IMR-90 (cell line): ENCODE data around the gene IGF1R. TPM values are rescaled to one million over a fixed set of nuclear protein-coding genes. Genes with fewer than 3 reads are reported as not detected.

Experiments used
- ATAC-seq: fragments of 200-7000 bp; cut with Tn5 transposase; 2 replicates; pipeline ENCODE4 v1.9.1; 2020; ENCODE audit warnings: low read depth, mild to moderate bottlenecking, moderate library complexity
- BruUV-seq: library from RNA; stranded (reverse); fragments of 400-500 nt; replicated peaks from 2 replicates; lab custom pipeline; 2021; lab: Mats Ljungman, UMichigan
- CTCF ChIA-PET: fragments of 300-600 bp; formaldehyde crosslinking; extraction: SDS; loops from one replicate; lab custom pipeline; 2021; ENCODE audit warnings: antibody characterized with exemption; lab: Yijun Ruan, JAX
- POLR2A ChIA-PET: fragments of 300-600 bp; sonication (Branson Sonifier 250); formaldehyde crosslinking; loops from one replicate; lab custom pipeline; 2022; ENCODE audit warnings: antibody characterized with exemption; ENCODE audit not compliant: unreplicated experiment; lab: Charles Lee
- DNase-seq: peaks from one replicate; pipeline ENCODE4 v3.0.0; 2013
- H2AFZ ChIP-seq: replicated peaks from 2 replicates; pipeline ENCODE3; 2013; ENCODE audit warnings: low read length, mild to moderate bottlenecking; ENCODE audit not compliant: poor library complexity
- H2AK5ac ChIP-seq: 2 replicates; pipeline ENCODE4 v1.6.1; 2013; ENCODE audit warnings: low read depth, low read length, inconsistent platforms
- H2AK9ac ChIP-seq: replicated peaks from 2 replicates; pipeline ENCODE3; 2013; ENCODE audit warnings: mild to moderate bottlenecking, low read depth, low read length, moderate library complexity; ENCODE audit not compliant: poor library complexity
- H2BK120ac ChIP-seq: 2 replicates; pipeline ENCODE4 v1.6.1; 2013; ENCODE audit warnings: low read depth, low read length, inconsistent platforms
- H2BK15ac ChIP-seq: 3 replicates; pipeline ENCODE4 v1.6.1; 2013; ENCODE audit warnings: low read depth, low read length, inconsistent platforms
- H2BK20ac ChIP-seq: 2 replicates; pipeline ENCODE4 v1.6.1; 2013; ENCODE audit warnings: low read depth, mild to moderate bottlenecking, inconsistent platforms, low read length, moderate library complexity
- H2BK5ac ChIP-seq: 2 replicates; pipeline ENCODE4 v1.6.1; 2013; ENCODE audit warnings: mild to moderate bottlenecking, low read depth, low read length, inconsistent platforms; ENCODE audit not compliant: poor library complexity, severe bottlenecking
- H3K14ac ChIP-seq: replicated peaks from 2 replicates; pipeline ENCODE4 v1.6.1; 2013; ENCODE audit warnings: low read depth, low read length, inconsistent platforms
- H3K18ac ChIP-seq: 2 replicates; pipeline ENCODE4 v1.6.1; 2013; ENCODE audit warnings: low read depth, low read length, control low read depth
- H3K23ac ChIP-seq: 2 replicates; pipeline ENCODE4 v1.6.1; 2013; ENCODE audit warnings: low read depth, low read length, inconsistent platforms
- H3K27ac ChIP-seq: 2 replicates; pipeline ENCODE4 v1.5.1; 2013; ENCODE audit warnings: mild to moderate bottlenecking, control low read depth, low read length; ENCODE audit not compliant: insufficient read depth
- H3K27me3 ChIP-seq: 2 replicates; pipeline ENCODE4 v1.6.1; 2013; ENCODE audit warnings: low read length; ENCODE audit not compliant: control insufficient read depth, insufficient read depth
- H3K36me3 ChIP-seq: 2 replicates; pipeline ENCODE4 v1.6.1; 2013; ENCODE audit warnings: low read length, mixed read lengths; ENCODE audit not compliant: control insufficient read depth, insufficient read depth
- H3K4ac ChIP-seq: 2 replicates; pipeline ENCODE4 v1.6.1; 2013; ENCODE audit warnings: low read depth, low read length, inconsistent platforms
- H3K4me1 ChIP-seq: 2 replicates; pipeline ENCODE4 v1.6.1; 2013; ENCODE audit warnings: low read length, mixed read lengths; ENCODE audit not compliant: control insufficient read depth, insufficient read depth
- H3K4me2 ChIP-seq: 2 replicates; pipeline ENCODE4 v1.6.1; 2013; ENCODE audit warnings: low read depth, mild to moderate bottlenecking, control low read depth, low read length, moderate library complexity
- H3K4me3 ChIP-seq: 2 replicates; pipeline ENCODE4 v1.5.1; 2013; ENCODE audit warnings: low read depth, mild to moderate bottlenecking, control low read depth, low read length, moderate library complexity; ENCODE audit not compliant: insufficient read depth
- H3K56ac ChIP-seq: 2 replicates; pipeline ENCODE4 v1.6.1; 2013; ENCODE audit warnings: low read length, inconsistent platforms; ENCODE audit not compliant: insufficient read depth; ENCODE audit errors: extremely low read depth
- H3K79me1 ChIP-seq, 2 experiments: 2 replicates each; pipeline ENCODE4 v1.6.1; 2013; ENCODE audit warnings: low read length in 2 of 2, inconsistent platforms in 1 of 2, low read depth in 1 of 2
- H3K9ac ChIP-seq: 2 replicates; pipeline ENCODE4 v1.6.1; 2013; ENCODE audit warnings: low read depth, low read length, control low read depth
- H3K9me1 ChIP-seq: 2 replicates; pipeline ENCODE4 v1.6.1; 2013; ENCODE audit warnings: low read length, inconsistent platforms; ENCODE audit not compliant: insufficient read depth
- H3K9me3 ChIP-seq: 2 replicates; pipeline ENCODE4 v1.6.1; 2013; ENCODE audit warnings: low read length; ENCODE audit not compliant: control insufficient read depth, insufficient read depth
- H4K20me1 ChIP-seq: 2 replicates; pipeline ENCODE4 v1.6.1; 2013; ENCODE audit warnings: low read length, inconsistent platforms; ENCODE audit not compliant: insufficient read depth
- H4K5ac ChIP-seq: 2 replicates; pipeline ENCODE4 v1.6.1; 2013; ENCODE audit warnings: mild to moderate bottlenecking, low read depth, low read length, control low read depth
- H4K8ac ChIP-seq, 2 experiments: 2 replicates each; pipeline ENCODE4 v1.6.1; 2013; ENCODE audit warnings: low read depth in 2 of 2, low read length in 2 of 2, control low read depth in 1 of 2, inconsistent platforms in 1 of 2
- H4K91ac ChIP-seq: 2 replicates; pipeline ENCODE4 v1.6.1; 2013; ENCODE audit warnings: low read depth, low read length, inconsistent platforms; ENCODE audit not compliant: insufficient read depth
- BHLHE40 ChIP-seq: fragments of 150-350 bp; IDR thresholded peaks from 2 replicates; pipeline ENCODE4 v1.6.1; 2016; ENCODE audit warnings: mild to moderate bottlenecking, low read depth, low read length
- CEBPB ChIP-seq: IDR thresholded peaks from 2 replicates; pipeline ENCODE4 v1.6.1; 2012; ENCODE audit warnings: low read depth, low read length, improper control_type of control experiment
- CHD1 ChIP-seq: IDR thresholded peaks from 2 replicates; pipeline ENCODE4 v1.6.1; 2012; ENCODE audit warnings: low read depth, low read length, improper control_type of control experiment
- FOS ChIP-seq: fragments of 150-350 bp; IDR thresholded peaks from 2 replicates; pipeline ENCODE4 v1.6.1; 2016; ENCODE audit warnings: low read depth, low read length
- MAFK ChIP-seq: IDR thresholded peaks from 2 replicates; pipeline ENCODE4 v1.6.1; 2012; ENCODE audit warnings: low read depth, low read length, improper control_type of control experiment
- MAZ ChIP-seq: IDR thresholded peaks from 2 replicates; pipeline ENCODE4 v1.6.1; 2012; ENCODE audit warnings: low read depth, mild to moderate bottlenecking, low read length, improper control_type of control experiment, moderate library complexity, borderline replicate concordance
- POLR2A ChIP-seq: IDR thresholded peaks from 2 replicates; pipeline ENCODE4 v1.6.1; 2012; ENCODE audit warnings: mild to moderate bottlenecking, low read depth, low read length
- RAD21 ChIP-seq: IDR thresholded peaks from 2 replicates; pipeline ENCODE4 v1.6.1; 2012; ENCODE audit warnings: low read length, improper control_type of control experiment
- RCOR1 ChIP-seq: IDR thresholded peaks from 2 replicates; pipeline ENCODE4 v1.6.1; 2012; ENCODE audit warnings: mild to moderate bottlenecking, low read length, improper control_type of control experiment; ENCODE audit not compliant: insufficient replicate concordance
- SMC3 ChIP-seq: fragments of 150-350 bp; IDR thresholded peaks from 2 replicates; pipeline ENCODE4 v1.6.1; 2016; ENCODE audit warnings: low read depth, mild to moderate bottlenecking, antibody characterized with exemption, low read length, moderate library complexity
- WGBS, 2 experiments: methylation state at CpG; one replicate each; pipeline versions ENCODE4 v1.1.5 to v1.1.7; 2013; ENCODE audit warnings: missing lambda C conversion rate in 2 of 2; ENCODE audit not compliant: insufficient read length in 1 of 2; ENCODE audit errors: extremely low coverage in 2 of 2; 5-methylcytosine and 5-hydroxymethylcytosine counted together
- dilution Hi-C: fragments of 300-500 bp; cut with HindIII; formaldehyde crosslinking; loops from one replicate; pipeline ENCODE4 v1.14.3; 2018; ENCODE audit warnings: low sequenced_read_pairs; ENCODE audit not compliant: unreplicated experiment
- in situ Hi-C: fragments of 300-500 bp; cut with MboI; formaldehyde crosslinking; loops from 3 replicates; pipeline ENCODE4 v1.14.3; 2019; ENCODE audit warnings: low sequenced_read_pairs, inconsistent platforms, mixed read lengths
- intact Hi-C: fragments of 100-400 bp; cut with micrococcal nuclease; formaldehyde crosslinking; loops from 2 replicates; pipeline ENCODE4 v1.10.0; 2022
- polyA plus RNA-seq, 3 experiments: library from polyadenylated mRNA; depleted of rRNA; stranded (reverse); fragments of >200 nt; gene quantifications; 2 replicates each; pipeline ENCODE4 v1.2.3, GENCODE V29; 2012; ENCODE audit warnings: low replicate concordance in 1 of 3
- total RNA-seq: library from RNA; depleted of rRNA; stranded (reverse); fragments of >200 nt; gene quantifications from 2 replicates; pipeline ENCODE4 v1.2.3, GENCODE V29; 2012
- TF ChIP-seq, protein P1 (sequence below): fragments of 150-350 bp; IDR thresholded peaks from 2 replicates; pipeline ENCODE4 v1.6.1; 2017; ENCODE audit warnings: mild to moderate bottlenecking, antibody characterized with exemption, low read length, low read depth
- TF ChIP-seq, protein P2 (sequence below): fragments of 150-350 bp; IDR thresholded peaks from 2 replicates; pipeline ENCODE4 v1.6.1; 2016; ENCODE audit warnings: low read depth, mild to moderate bottlenecking, low read length, moderate library complexity, borderline replicate concordance

The IGF1R gene
- total and polyA plus RNA-seq, 2 of the 4 experiments (the other 2 are of a cell fraction), result 24.0 to 24.9 TPM

DNA sequence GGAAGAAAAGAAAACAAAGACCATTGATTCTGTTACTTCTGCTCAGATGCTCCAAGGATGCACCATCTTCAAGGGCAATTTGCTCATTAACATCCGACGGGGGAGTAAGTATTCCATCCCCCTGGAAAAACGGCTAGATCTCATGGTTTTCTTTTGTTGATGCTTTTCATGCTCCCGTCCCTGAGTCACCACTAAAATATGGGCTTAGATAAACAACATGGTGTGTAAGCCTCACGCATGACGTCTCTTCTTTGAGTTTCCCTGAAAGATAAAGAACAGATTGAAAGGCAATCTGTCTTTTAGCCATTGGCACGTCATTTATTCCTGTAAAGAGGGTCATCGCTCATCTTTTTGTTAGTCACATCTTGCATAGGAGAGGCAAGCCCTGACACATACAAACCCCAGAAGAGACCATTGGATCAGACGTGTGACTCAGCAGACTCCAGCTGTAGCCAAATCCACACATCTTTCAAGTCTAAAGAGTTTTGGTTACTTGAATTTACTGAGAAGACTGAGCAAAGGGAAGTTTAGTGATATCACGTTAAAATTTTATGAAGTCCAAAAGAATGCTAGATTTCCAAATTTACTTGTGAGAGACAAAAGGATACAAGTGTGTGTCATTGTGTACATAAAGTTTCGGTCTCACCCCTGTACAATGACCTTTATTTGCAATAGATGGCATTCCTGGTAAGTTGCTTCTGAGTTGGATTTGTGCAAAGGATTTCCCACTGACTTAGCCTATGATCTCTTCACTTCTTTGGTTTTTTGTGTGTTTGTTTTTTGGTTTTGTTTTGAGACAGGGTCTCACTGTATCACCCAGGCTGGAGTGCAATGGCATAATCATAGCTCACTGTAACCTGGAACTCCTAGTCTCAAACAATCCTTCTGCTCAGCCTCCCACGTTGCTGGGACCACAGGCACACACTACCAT lies 248.7 kb downstream of the IGF1R start:
- Histone ChIP-seq H2BK5ac (peak overlapping the region; percentile 98), H3K4ac (peak overlapping the region; percentile 96), H3K9me3 (no peaks in the 10 kb centered on the region), H2AFZ (no peak overlapping the region), H2BK20ac (peak overlapping the region; percentile 95), H3K9ac (peak overlapping the region; percentile 78), H3K18ac (peak overlapping the region; percentile 97), H4K5ac (peak overlapping the region; percentile 98), H3K79me1 (peaks cover 32 to 74% of the 10 kb centered on the region in 2 experiments), H2BK120ac (peak overlapping the region; percentile 98), H3K9me1 (peaks cover 39% of the 10 kb centered on the region), H4K20me1 (peaks cover 3% of the 10 kb centered on the region; the same call in 1 of the 2 replicates), H3K27ac (peak overlapping the region; percentile 98), H3K4me3 (no peak overlapping the region; the same call in 1 of the 2 replicates), H2BK15ac (peak overlapping the region; percentile 97; the same call in 2 of the 3 replicates), H3K4me2 (peak overlapping the region; percentile 77), H3K27me3 (no peaks in the 10 kb centered on the region), H4K8ac (peak overlapping the region; percentile 86 to 97), H3K56ac (peak overlapping the region; percentile 96), H3K36me3 (peaks cover 14% of the 10 kb centered on the region), H3K14ac (peak overlapping the region; percentile 94), H3K23ac (peak overlapping the region; percentile 93), H4K91ac (peak overlapping the region; percentile 97), H3K4me1 (peaks cover 48% of the 10 kb centered on the region), H2AK9ac (no peak overlapping the region), H2AK5ac (peak overlapping the region; percentile 100)
- dilution Hi-C loops (no loop called here), intact Hi-C loops (loop anchor here (1.0 to 2.0 kb wide), 2 partner anchors 40 to 162 kb away; no protein-coding TSS in a partner anchor), in situ Hi-C loops (no loop called here)
- 0% methylated on average over 4 of the region's 12 CpGs; no CpG with 5 or more reads in 1 of the 2 experiments for WGBS, 2 experiments
- BruUV-seq, result no TSS peak
- ATAC-seq, result peak; percentile 76
- CTCF ChIA-PET, result interaction anchor here (0.6 to 1.7 kb wide), 2 partner anchors 117 to 138 kb away, joined by 4 to 6 read pairs; no protein-coding TSS in a partner anchor
- peak; percentile 100 for DNase-seq
- POLR2A ChIA-PET, result no interaction called here
- TF ChIP-seq BHLHE40, result peak; percentile 83
- peak; percentile 36; the same call in 1 of the 2 replicates for TF ChIP-seq MAFK
- TF ChIP-seq CEBPB, result peak; percentile 64; the same call in 1 of the 2 replicates
- peak; percentile 97 for TF ChIP-seq CHD1
- no peak for TF ChIP-seq SMC3
- peak; percentile 39; the same call in 1 of the 2 replicates for TF ChIP-seq MAZ
- TF ChIP-seq, protein P1, sequence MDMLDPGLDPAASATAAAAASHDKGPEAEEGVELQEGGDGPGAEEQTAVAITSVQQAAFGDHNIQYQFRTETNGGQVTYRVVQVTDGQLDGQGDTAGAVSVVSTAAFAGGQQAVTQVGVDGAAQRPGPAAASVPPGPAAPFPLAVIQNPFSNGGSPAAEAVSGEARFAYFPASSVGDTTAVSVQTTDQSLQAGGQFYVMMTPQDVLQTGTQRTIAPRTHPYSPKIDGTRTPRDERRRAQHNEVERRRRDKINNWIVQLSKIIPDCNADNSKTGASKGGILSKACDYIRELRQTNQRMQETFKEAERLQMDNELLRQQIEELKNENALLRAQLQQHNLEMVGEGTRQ, result no peak
- TF ChIP-seq RAD21, result peak; percentile 30; the same call in 1 of the 2 replicates
- TF ChIP-seq, protein P2, sequence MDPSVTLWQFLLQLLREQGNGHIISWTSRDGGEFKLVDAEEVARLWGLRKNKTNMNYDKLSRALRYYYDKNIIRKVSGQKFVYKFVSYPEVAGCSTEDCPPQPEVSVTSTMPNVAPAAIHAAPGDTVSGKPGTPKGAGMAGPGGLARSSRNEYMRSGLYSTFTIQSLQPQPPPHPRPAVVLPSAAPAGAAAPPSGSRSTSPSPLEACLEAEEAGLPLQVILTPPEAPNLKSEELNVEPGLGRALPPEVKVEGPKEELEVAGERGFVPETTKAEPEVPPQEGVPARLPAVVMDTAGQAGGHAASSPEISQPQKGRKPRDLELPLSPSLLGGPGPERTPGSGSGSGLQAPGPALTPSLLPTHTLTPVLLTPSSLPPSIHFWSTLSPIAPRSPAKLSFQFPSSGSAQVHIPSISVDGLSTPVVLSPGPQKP, result no peak
- TF ChIP-seq RCOR1, result peak; percentile 46
- peak; percentile 52 for TF ChIP-seq POLR2A
- peak; percentile 99 for TF ChIP-seq FOS
